A549 (cell line): Measurements from ENCODE around the gene KRT3. TPM values are rescaled to one million over a fixed set of nuclear protein-coding genes. Genes with fewer than 3 reads are reported as not detected.

ENCODE experiments used
- ATAC-seq, 2 experiments: fragments of 200-7000 bp in 1 of 2; fragments of >200 bp in 1 of 2; cut with Nextera tagmentation in 1 of 2; cut with Tn5 transposase in 1 of 2; 3 replicates each; pipeline versions ENCODE4 v1.8.0 to v1.9.1; 2018 to 2020; ENCODE audit warnings: mild to moderate bottlenecking in 1 of 2, moderate library complexity in 1 of 2
- CTCF ChIA-PET: fragments of 300-600 bp; sonication (Branson Sonifier 250); formaldehyde crosslinking; extraction: SDS; loops from one replicate; lab custom pipeline; 2021; ENCODE audit warnings: antibody characterized with exemption, inconsistent platforms; lab: Yijun Ruan, JAX
- POLR2A ChIA-PET: fragments of 350-600 bp; formaldehyde crosslinking; extraction: SDS; loops from one replicate; lab custom pipeline; 2021; ENCODE audit warnings: antibody characterized with exemption, inconsistent platforms; lab: Yijun Ruan, JAX
- DNase-seq, 2 experiments: peaks; one replicate each; pipeline versions ENCODE4 v3.0.0 to v3.0.0-alpha.2; 2011 to 2016; ENCODE audit warnings: low read depth in 1 of 2, low spot score in 1 of 2
- FAIRE-seq: peaks from 2 replicates; lab custom pipeline; 2011; peaks lifted over from hg19 to GRCh38; lab: Jason Lieb, UNC
- H3K27ac ChIP-seq, 2 experiments: fragments of >200 bp; sonication (Bioruptor Twin); formaldehyde crosslinking; 3 replicates each; pipeline ENCODE4 v1.5.1; 2016 to 2017
- H3K4me1 ChIP-seq: fragments of >200 bp; sonication (Bioruptor Twin); formaldehyde crosslinking; 3 replicates; pipeline ENCODE4 v1.6.1; 2016
- H3K4me2 ChIP-seq: fragments of >200 bp; sonication (Bioruptor Twin); formaldehyde crosslinking; 3 replicates; pipeline ENCODE4 v1.6.1; 2016
- H3K4me3 ChIP-seq: fragments of >200 bp; sonication (Bioruptor Twin); formaldehyde crosslinking; 3 replicates; pipeline ENCODE4 v1.5.1; 2016
- H3K9me3 ChIP-seq: fragments of >200 bp; sonication (Bioruptor Twin); formaldehyde crosslinking; 3 replicates; pipeline ENCODE4 v1.6.1; 2016
- CBX8 ChIP-seq: fragments of 200-600 bp; sonication (generic); IDR thresholded peaks from 2 replicates; pipeline ENCODE4 v1.6.1; 2016
- CHD2 ChIP-seq: fragments of 150-350 bp; IDR thresholded peaks from 2 replicates; pipeline ENCODE4 v1.6.1; 2014; ENCODE audit warnings: low read length; ENCODE audit not compliant: partially characterized antibody
- CTCF ChIP-seq: fragments of >200 bp; sonication (Bioruptor Twin); formaldehyde crosslinking; IDR thresholded peaks from 3 replicates; pipeline ENCODE4 v1.5.1; 2016
- E2F6 ChIP-seq: IDR thresholded peaks from 2 replicates; pipeline ENCODE4 v1.6.1; 2012; ENCODE audit warnings: low read depth, borderline replicate concordance
- EHF ChIP-seq: fragments of 250-450 bp; sonication (Bioruptor Pico); IDR thresholded peaks from 2 replicates; pipeline ENCODE4 v1.5.0; 2020; ENCODE audit warnings: mild to moderate bottlenecking
- ELK1 ChIP-seq: fragments of 150-350 bp; IDR thresholded peaks from 2 replicates; pipeline ENCODE4 v1.6.1; 2014; ENCODE audit warnings: low read depth, mild to moderate bottlenecking, low read length
- FOXS1 ChIP-seq: fragments of 250-450 bp; sonication (Bioruptor Pico); IDR thresholded peaks from 2 replicates; pipeline ENCODE4 v1.5.0; 2020; ENCODE audit warnings: mild to moderate bottlenecking, moderate library complexity
- HDAC2 ChIP-seq: fragments of 200-600 bp; sonication (generic); IDR thresholded peaks from 2 replicates; pipeline ENCODE4 v1.6.1; 2016
- HES2 ChIP-seq: fragments of >200 bp; sonication (Bioruptor Twin); formaldehyde crosslinking; IDR thresholded peaks from 2 replicates; pipeline ENCODE4 v1.6.1; 2016
- HMGXB4 ChIP-seq: fragments of 250-450 bp; sonication (Bioruptor Pico); IDR thresholded peaks from 2 replicates; pipeline ENCODE4 v1.5.0; 2021; ENCODE audit warnings: mild to moderate bottlenecking, moderate library complexity, borderline replicate concordance
- HOXA7 ChIP-seq: fragments of 250-450 bp; sonication (Bioruptor Pico); IDR thresholded peaks from 2 replicates; pipeline ENCODE4 v1.5.0; 2020; ENCODE audit warnings: mild to moderate bottlenecking, moderate library complexity
- HOXB13 ChIP-seq: fragments of 250-450 bp; sonication (Bioruptor Pico); IDR thresholded peaks from 2 replicates; pipeline ENCODE4 v1.5.0; 2020; ENCODE audit warnings: low read depth, mild to moderate bottlenecking, moderate library complexity
- HOXB5 ChIP-seq: fragments of 250-450 bp; sonication (Bioruptor Pico); IDR thresholded peaks from 2 replicates; pipeline ENCODE4 v1.5.0; 2020; ENCODE audit warnings: mild to moderate bottlenecking, moderate library complexity
- JUN ChIP-seq, 2 experiments: fragments of >200 bp; sonication (Bioruptor Twin); formaldehyde crosslinking; IDR thresholded peaks; 2 replicates in 1 of 2; 3 replicates in 1 of 2; pipeline ENCODE4 v1.6.1; 2016 to 2017
- MAX ChIP-seq: IDR thresholded peaks from 2 replicates; pipeline ENCODE4 v1.6.1; 2012
- NFE2L2 ChIP-seq: fragments of 150-350 bp; conservative IDR thresholded peaks from 2 replicates; pipeline ENCODE4 v1.6.1; 2014; ENCODE audit warnings: low read length
- NPAS2 ChIP-seq: fragments of 250-450 bp; sonication (Bioruptor Pico); IDR thresholded peaks from 2 replicates; pipeline ENCODE4 v1.8.0; 2022; ENCODE audit warnings: mild to moderate bottlenecking, moderate library complexity, borderline replicate concordance
- RARB ChIP-seq: fragments of 250-450 bp; sonication (Bioruptor Pico); IDR thresholded peaks from 2 replicates; pipeline ENCODE4 v1.8.0; 2021; ENCODE audit warnings: mild to moderate bottlenecking, moderate library complexity
- RCOR1 ChIP-seq: fragments of 150-350 bp; IDR thresholded peaks from 2 replicates; pipeline ENCODE4 v1.6.1; 2014; ENCODE audit warnings: antibody characterized with exemption, low read length, low read depth
- RNF2 ChIP-seq: fragments of 200-600 bp; sonication (generic); IDR thresholded peaks from 2 replicates; pipeline ENCODE4 v1.6.1; 2016; ENCODE audit warnings: low read depth, mild to moderate bottlenecking, antibody characterized with exemption, moderate library complexity, borderline replicate concordance
- SMC3 ChIP-seq: fragments of >200 bp; sonication (Bioruptor Twin); formaldehyde crosslinking; IDR thresholded peaks from 3 replicates; pipeline ENCODE4 v1.6.1; 2018; ENCODE audit warnings: inconsistent platforms
- TP53 ChIP-seq: fragments of 250-450 bp; sonication (Bioruptor Pico); IDR thresholded peaks from 2 replicates; pipeline ENCODE4 v1.5.0; 2021; ENCODE audit warnings: mild to moderate bottlenecking, moderate library complexity
- WGBS: methylation state at CpG from one replicate; pipeline ENCODE4 v1.1.6; 2017; ENCODE audit errors: missing lambda C conversion rate; 5-methylcytosine and 5-hydroxymethylcytosine counted together
- polyA plus RNA-seq, 4 experiments: library from polyadenylated mRNA; depleted of rRNA in 3 of 4; stranded (reverse); fragments of >200 nt; fragmentation: RNase III in 1 of 4; extraction: RNeasy Plus Mini Kit Qiagen cat#74134 plus additional on column Dnase treatment in 1 of 4; gene quantifications; 2 replicates in 3 of 4; 3 replicates in 1 of 4; pipeline ENCODE4 v1.2.3, GENCODE V29; 2011 to 2017

KRT3 gene
- polyA plus RNA-seq, 2 of the 4 experiments (the other 2 are of a cell fraction): 0.04 to 0.06 TPM

GRCh38 chr12:52767427-52767826 is 28.5 kb downstream of the KRT3 start:
- Histone ChIP-seq H3K4me3 (no peak overlapping the region), H3K27ac (no peak overlapping the region), H3K9me3 (no peaks in the 10 kb centered on the region), H3K4me1 (no peaks in the 10 kb centered on the region), H3K4me2 (no peak overlapping the region)
- TF ChIP-seq JUN (IDR thresholded peaks at IDR 0.05) (no peak), NFE2L2 (no peak), SMC3 (no peak), CTCF (no peak), FOXS1 (CRISPR knock-in tag) (no peak), RARB (CRISPR knock-in tag) (no peak), EHF (CRISPR knock-in tag) (no peak), HDAC2 (no peak), CBX8 (no peak), HES2 (no peak), RCOR1 (no peak), E2F6 (no peak), ELK1 (no peak), MAX (no peak), RNF2 (no peak), HOXB5 (no peak), HMGXB4 (no peak), TP53 (CRISPR knock-in tag) (no peak)
- FAIRE-seq (no peak), DNase-seq (no peak), ATAC-seq (no peak)
- POLR2A ChIA-PET: no interaction called here
- CTCF ChIA-PET: no interaction called here
- WGBS: 14% methylated on average over 3 of the region's 3 CpGs

- FAIRE-seq (no peak), ATAC-seq (no peak), DNase-seq (no peak)
- H3K4me1 ChIP-seq: no peaks in the 10 kb centered on the region
- WGBS: 57% methylated on average over 1 of the region's 1 CpG
- no peak for TF ChIP-seq CHD2
- no peak for TF ChIP-seq HOXA7
- TF ChIP-seq HOXB13 (CRISPR knock-in tag): no peak
- no peak for TF ChIP-seq NPAS2
- H3K4me2 ChIP-seq: no peak overlapping the region
- ChIA-PET CTCF (interaction anchor here (1.3 kb wide), 1 partner anchor 9 kb away, joined by 4 read pairs; the partner anchor contains the start of gene KRT76), POLR2A (no interaction called here)
- no peak overlapping the region for H3K27ac ChIP-seq
- no peak overlapping the region for H3K4me3 ChIP-seq
- no peaks in the 10 kb centered on the region for H3K9me3 ChIP-seq
These were observed 28.9 kb downstream of the KRT3 start for GRCh38 chr12:52767020-52767379.
